WTC11 (cell line): ENCODE data around the gene ZNF525. TPM values are rescaled to one million over a fixed set of nuclear protein-coding genes. Genes with fewer than 3 reads are reported as not detected.
A peak's percentile ranks its signal among the peaks of the same experiment; 100 is the strongest.
"Not testable (repeated sequence)": the region's sequence is repeated elsewhere in the genome, so short reads cannot be mapped to it uniquely, and the experiment has no call there.

Experiments
- ATAC-seq: fragments of 200-7000 bp; cut with Tn5 transposase; 2 replicates; pipeline ENCODE4 v1.10.0; 2021; ENCODE audit warnings: mild to moderate bottlenecking, moderate library complexity
- CTCF ChIA-PET: fragments of 300-600 bp; sonication (Branson Sonifier 250); formaldehyde crosslinking; loops from one replicate; lab custom pipeline; 2021; ENCODE audit warnings: antibody characterized with exemption; lab: Charles Lee
- POLR2A ChIA-PET: fragments of 350-600 bp; sonication (Branson Sonifier 250); formaldehyde crosslinking; loops from one replicate; lab custom pipeline; 2021; ENCODE audit warnings: antibody characterized with exemption; lab: Charles Lee
- DNase-seq: peaks from one replicate; pipeline ENCODE4 v3.0.0; 2021; ENCODE audit warnings: low spot score
- H3K27ac Mint-ChIP-seq: 2 replicates; pipeline ENCODE4 v1.8.0; 2021; ENCODE audit warnings: mixed read lengths
- H3K27me3 Mint-ChIP-seq: 2 replicates; pipeline ENCODE4 v1.8.0; 2021; ENCODE audit warnings: low read depth, mild to moderate bottlenecking, moderate library complexity, mixed read lengths
- H3K36me3 Mint-ChIP-seq: 2 replicates; pipeline ENCODE4 v1.8.0; 2021; ENCODE audit warnings: mixed read lengths
- H3K4me1 Mint-ChIP-seq: 2 replicates; pipeline ENCODE4 v1.8.0; 2022; ENCODE audit warnings: mixed read lengths
- H3K4me3 Mint-ChIP-seq: 2 replicates; pipeline ENCODE4 v1.8.0; 2021; ENCODE audit warnings: mild to moderate bottlenecking, moderate library complexity, mixed read lengths
- H3K9me3 Mint-ChIP-seq: 2 replicates; pipeline ENCODE4 v1.8.0; 2021; ENCODE audit warnings: mixed read lengths
- CREM ChIP-seq: sonication (generic); formaldehyde crosslinking; IDR thresholded peaks from 2 replicates; pipeline ENCODE4 v1.8.1; 2022; ENCODE audit warnings: mild to moderate bottlenecking, missing genetic modification reagents, moderate library complexity
- ELF4 ChIP-seq: sonication (generic); formaldehyde crosslinking; IDR thresholded peaks from 2 replicates; pipeline ENCODE4 v1.8.1; 2022; ENCODE audit warnings: low read depth, mild to moderate bottlenecking, moderate library complexity, missing genetic modification reagents
- ETV6 ChIP-seq: sonication (generic); formaldehyde crosslinking; IDR thresholded peaks from 2 replicates; pipeline ENCODE4 v1.8.1; 2022; ENCODE audit warnings: mild to moderate bottlenecking, missing genetic modification reagents
- MXD4 ChIP-seq: fragments of 250-450 bp; sonication (Bioruptor Pico); IDR thresholded peaks from 2 replicates; pipeline ENCODE4 v1.8.0; 2021; ENCODE audit warnings: mild to moderate bottlenecking, moderate library complexity, borderline replicate concordance
- OVOL2 ChIP-seq: fragments of 250-450 bp; sonication (Bioruptor Pico); IDR thresholded peaks from 2 replicates; pipeline ENCODE4 v1.9.0; 2021; ENCODE audit warnings: mild to moderate bottlenecking, borderline replicate concordance
- PRRX2 ChIP-seq: fragments of 250-450 bp; sonication (Bioruptor Pico); IDR thresholded peaks from 2 replicates; pipeline ENCODE4 v1.8.0; 2021; ENCODE audit warnings: mild to moderate bottlenecking
- SMAD3 ChIP-seq: sonication (generic); formaldehyde crosslinking; IDR thresholded peaks from 2 replicates; pipeline ENCODE4 v1.8.0; 2022; ENCODE audit warnings: missing genetic modification reagents, mild to moderate bottlenecking, borderline replicate concordance
- STAT6 ChIP-seq: sonication (generic); formaldehyde crosslinking; conservative IDR thresholded peaks from 2 replicates; pipeline ENCODE4 v1.8.1; 2023; ENCODE audit warnings: mild to moderate bottlenecking, low read depth, missing genetic modification reagents, moderate library complexity
- TCF7 ChIP-seq: sonication (generic); formaldehyde crosslinking; IDR thresholded peaks from 2 replicates; pipeline ENCODE4 v1.8.0; 2022; ENCODE audit warnings: mild to moderate bottlenecking, low read depth, missing genetic modification reagents, moderate library complexity
- ZNF138 ChIP-seq: sonication (generic); formaldehyde crosslinking; conservative IDR thresholded peaks from 2 replicates; pipeline ENCODE4 v1.8.1; 2022; ENCODE audit warnings: mild to moderate bottlenecking, moderate library complexity, missing genetic modification reagents
- ZNF232 ChIP-seq: sonication (generic); formaldehyde crosslinking; IDR thresholded peaks from 2 replicates; pipeline ENCODE4 v1.8.0; 2022; ENCODE audit warnings: mild to moderate bottlenecking, missing genetic modification reagents
- ZNF512 ChIP-seq: sonication (generic); formaldehyde crosslinking; IDR thresholded peaks from 2 replicates; pipeline ENCODE4 v1.8.1; 2022; ENCODE audit warnings: missing genetic modification reagents, borderline replicate concordance
- total RNA-seq: library from RNA; stranded (reverse); gene quantifications from 3 replicates; pipeline ENCODE4 v1.2.3, GENCODE V29; 2021
- TF ChIP-seq, protein P1 (sequence below): fragments of 250-450 bp; sonication (Bioruptor Pico); IDR thresholded peaks from 2 replicates; pipeline ENCODE4 v1.9.0; 2021; ENCODE audit warnings: mild to moderate bottlenecking, borderline replicate concordance
- TF ChIP-seq, protein P2 (sequence below): fragments of 250-450 bp; sonication (Bioruptor Pico); IDR thresholded peaks from 2 replicates; pipeline ENCODE4 v1.9.0; 2021; ENCODE audit warnings: mild to moderate bottlenecking
- TF ChIP-seq, protein P3 (sequence below): sonication (generic); formaldehyde crosslinking; IDR thresholded peaks from 2 replicates; pipeline ENCODE4 v1.8.0; 2022; ENCODE audit warnings: mild to moderate bottlenecking, missing genetic modification reagents
- TF ChIP-seq, protein P4 (sequence below): sonication (generic); formaldehyde crosslinking; IDR thresholded peaks from 2 replicates; pipeline ENCODE4 v1.8.1; 2023; ENCODE audit warnings: mild to moderate bottlenecking, missing genetic modification reagents, moderate library complexity
- TF ChIP-seq, protein P5 (sequence below): sonication (generic); formaldehyde crosslinking; IDR thresholded peaks from 2 replicates; pipeline ENCODE4 v1.8.1; 2022; ENCODE audit warnings: mild to moderate bottlenecking, missing genetic modification reagents, moderate library complexity, borderline replicate concordance

The ZNF525 gene
- total RNA-seq, 1 experiment from 2014 or later: 59.7 TPM

DNA sequence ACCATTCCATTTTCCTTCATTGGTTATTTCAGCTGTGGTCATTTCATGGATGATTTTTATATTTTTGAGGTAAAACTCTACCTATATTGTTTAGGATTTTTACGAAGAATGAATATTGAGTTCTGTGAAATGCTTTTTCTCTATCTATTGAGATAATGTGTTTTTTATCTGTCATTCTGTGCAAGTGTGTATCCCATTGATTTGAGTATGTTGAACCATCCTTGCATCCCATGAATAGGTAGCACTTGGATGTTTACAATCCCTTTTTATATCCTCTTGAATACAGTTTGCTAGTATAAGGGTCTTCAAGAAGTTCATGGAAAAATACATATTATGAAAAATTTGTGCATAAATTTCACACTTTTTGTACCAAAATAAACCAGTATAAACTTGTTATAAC, 9.8 kb upstream of the ZNF525 start (continued):
- TF ChIP-seq, protein P1, sequence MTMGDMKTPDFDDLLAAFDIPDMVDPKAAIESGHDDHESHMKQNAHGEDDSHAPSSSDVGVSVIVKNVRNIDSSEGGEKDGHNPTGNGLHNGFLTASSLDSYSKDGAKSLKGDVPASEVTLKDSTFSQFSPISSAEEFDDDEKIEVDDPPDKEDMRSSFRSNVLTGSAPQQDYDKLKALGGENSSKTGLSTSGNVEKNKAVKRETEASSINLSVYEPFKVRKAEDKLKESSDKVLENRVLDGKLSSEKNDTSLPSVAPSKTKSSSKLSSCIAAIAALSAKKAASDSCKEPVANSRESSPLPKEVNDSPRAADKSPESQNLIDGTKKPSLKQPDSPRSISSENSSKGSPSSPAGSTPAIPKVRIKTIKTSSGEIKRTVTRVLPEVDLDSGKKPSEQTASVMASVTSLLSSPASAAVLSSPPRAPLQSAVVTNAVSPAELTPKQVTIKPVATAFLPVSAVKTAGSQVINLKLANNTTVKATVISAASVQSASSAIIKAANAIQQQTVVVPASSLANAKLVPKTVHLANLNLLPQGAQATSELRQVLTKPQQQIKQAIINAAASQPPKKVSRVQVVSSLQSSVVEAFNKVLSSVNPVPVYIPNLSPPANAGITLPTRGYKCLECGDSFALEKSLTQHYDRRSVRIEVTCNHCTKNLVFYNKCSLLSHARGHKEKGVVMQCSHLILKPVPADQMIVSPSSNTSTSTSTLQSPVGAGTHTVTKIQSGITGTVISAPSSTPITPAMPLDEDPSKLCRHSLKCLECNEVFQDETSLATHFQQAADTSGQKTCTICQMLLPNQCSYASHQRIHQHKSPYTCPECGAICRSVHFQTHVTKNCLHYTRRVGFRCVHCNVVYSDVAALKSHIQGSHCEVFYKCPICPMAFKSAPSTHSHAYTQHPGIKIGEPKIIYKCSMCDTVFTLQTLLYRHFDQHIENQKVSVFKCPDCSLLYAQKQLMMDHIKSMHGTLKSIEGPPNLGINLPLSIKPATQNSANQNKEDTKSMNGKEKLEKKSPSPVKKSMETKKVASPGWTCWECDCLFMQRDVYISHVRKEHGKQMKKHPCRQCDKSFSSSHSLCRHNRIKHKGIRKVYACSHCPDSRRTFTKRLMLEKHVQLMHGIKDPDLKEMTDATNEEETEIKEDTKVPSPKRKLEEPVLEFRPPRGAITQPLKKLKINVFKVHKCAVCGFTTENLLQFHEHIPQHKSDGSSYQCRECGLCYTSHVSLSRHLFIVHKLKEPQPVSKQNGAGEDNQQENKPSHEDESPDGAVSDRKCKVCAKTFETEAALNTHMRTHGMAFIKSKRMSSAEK (CRISPR knock-in tag): no peak
- TF ChIP-seq, protein P2, sequence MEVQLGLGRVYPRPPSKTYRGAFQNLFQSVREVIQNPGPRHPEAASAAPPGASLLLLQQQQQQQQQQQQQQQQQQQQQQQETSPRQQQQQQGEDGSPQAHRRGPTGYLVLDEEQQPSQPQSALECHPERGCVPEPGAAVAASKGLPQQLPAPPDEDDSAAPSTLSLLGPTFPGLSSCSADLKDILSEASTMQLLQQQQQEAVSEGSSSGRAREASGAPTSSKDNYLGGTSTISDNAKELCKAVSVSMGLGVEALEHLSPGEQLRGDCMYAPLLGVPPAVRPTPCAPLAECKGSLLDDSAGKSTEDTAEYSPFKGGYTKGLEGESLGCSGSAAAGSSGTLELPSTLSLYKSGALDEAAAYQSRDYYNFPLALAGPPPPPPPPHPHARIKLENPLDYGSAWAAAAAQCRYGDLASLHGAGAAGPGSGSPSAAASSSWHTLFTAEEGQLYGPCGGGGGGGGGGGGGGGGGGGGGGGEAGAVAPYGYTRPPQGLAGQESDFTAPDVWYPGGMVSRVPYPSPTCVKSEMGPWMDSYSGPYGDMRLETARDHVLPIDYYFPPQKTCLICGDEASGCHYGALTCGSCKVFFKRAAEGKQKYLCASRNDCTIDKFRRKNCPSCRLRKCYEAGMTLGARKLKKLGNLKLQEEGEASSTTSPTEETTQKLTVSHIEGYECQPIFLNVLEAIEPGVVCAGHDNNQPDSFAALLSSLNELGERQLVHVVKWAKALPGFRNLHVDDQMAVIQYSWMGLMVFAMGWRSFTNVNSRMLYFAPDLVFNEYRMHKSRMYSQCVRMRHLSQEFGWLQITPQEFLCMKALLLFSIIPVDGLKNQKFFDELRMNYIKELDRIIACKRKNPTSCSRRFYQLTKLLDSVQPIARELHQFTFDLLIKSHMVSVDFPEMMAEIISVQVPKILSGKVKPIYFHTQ (CRISPR knock-in tag): no peak

GRCh38 chr19:53357821-53358581, 7.5 kb upstream of the ZNF525 start:
- POLR2A ChIA-PET: interaction anchor here (0.7 kb wide), 1 partner anchor 41 kb away, joined by 5 read pairs; no protein-coding TSS in a partner anchor
- H3K36me3 Mint-ChIP-seq: peaks cover 57% of the 10 kb centered on the region
- ATAC-seq (peak; percentile 94), DNase-seq (peak; percentile 76)
- H3K27me3 Mint-ChIP-seq: peaks cover 27% of the 10 kb centered on the region
- H3K27ac Mint-ChIP-seq: no peak overlapping the region
- no peaks in the 10 kb centered on the region for H3K4me1 Mint-ChIP-seq
- H3K4me3 Mint-ChIP-seq: no peak overlapping the region
- CTCF ChIA-PET: interaction anchor here (0.8 kb wide), 1 partner anchor 67 kb away, joined by 3 read pairs; no protein-coding TSS in a partner anchor
- no peak for TF ChIP-seq MXD4 (CRISPR knock-in tag)
- TF ChIP-seq ZNF512 (CRISPR knock-in tag): no peak
- TF ChIP-seq, protein P3, sequence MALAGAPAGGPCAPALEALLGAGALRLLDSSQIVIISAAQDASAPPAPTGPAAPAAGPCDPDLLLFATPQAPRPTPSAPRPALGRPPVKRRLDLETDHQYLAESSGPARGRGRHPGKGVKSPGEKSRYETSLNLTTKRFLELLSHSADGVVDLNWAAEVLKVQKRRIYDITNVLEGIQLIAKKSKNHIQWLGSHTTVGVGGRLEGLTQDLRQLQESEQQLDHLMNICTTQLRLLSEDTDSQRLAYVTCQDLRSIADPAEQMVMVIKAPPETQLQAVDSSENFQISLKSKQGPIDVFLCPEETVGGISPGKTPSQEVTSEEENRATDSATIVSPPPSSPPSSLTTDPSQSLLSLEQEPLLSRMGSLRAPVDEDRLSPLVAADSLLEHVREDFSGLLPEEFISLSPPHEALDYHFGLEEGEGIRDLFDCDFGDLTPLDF (CRISPR knock-in tag): no peak
- no peak for TF ChIP-seq STAT6 (CRISPR knock-in tag)
- no peak for TF ChIP-seq CREM (CRISPR knock-in tag)
- TF ChIP-seq, protein P4, sequence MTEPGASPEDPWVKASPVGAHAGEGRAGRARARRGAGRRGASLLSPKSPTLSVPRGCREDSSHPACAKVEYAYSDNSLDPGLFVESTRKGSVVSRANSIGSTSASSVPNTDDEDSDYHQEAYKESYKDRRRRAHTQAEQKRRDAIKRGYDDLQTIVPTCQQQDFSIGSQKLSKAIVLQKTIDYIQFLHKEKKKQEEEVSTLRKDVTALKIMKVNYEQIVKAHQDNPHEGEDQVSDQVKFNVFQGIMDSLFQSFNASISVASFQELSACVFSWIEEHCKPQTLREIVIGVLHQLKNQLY (CRISPR knock-in tag): no peak
- no peak for TF ChIP-seq ETV6 (CRISPR knock-in tag)
- TF ChIP-seq, protein P5, sequence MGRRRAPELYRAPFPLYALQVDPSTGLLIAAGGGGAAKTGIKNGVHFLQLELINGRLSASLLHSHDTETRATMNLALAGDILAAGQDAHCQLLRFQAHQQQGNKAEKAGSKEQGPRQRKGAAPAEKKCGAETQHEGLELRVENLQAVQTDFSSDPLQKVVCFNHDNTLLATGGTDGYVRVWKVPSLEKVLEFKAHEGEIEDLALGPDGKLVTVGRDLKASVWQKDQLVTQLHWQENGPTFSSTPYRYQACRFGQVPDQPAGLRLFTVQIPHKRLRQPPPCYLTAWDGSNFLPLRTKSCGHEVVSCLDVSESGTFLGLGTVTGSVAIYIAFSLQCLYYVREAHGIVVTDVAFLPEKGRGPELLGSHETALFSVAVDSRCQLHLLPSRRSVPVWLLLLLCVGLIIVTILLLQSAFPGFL (CRISPR knock-in tag): no peak
- no peak for TF ChIP-seq ZNF138 (CRISPR knock-in tag)
- TF ChIP-seq PRRX2: no peak
- no peak for TF ChIP-seq ELF4
- TF ChIP-seq SMAD3 (CRISPR knock-in tag): no peak
- no peak for TF ChIP-seq OVOL2 (CRISPR knock-in tag)
- TF ChIP-seq ZNF232: no peak
- no peak for TF ChIP-seq TCF7 (CRISPR knock-in tag)
- peaks cover 56% of the 10 kb centered on the region for H3K9me3 Mint-ChIP-seq

- CTCF ChIA-PET: interaction anchor here (1.4 kb wide), 1 partner anchor 52 kb away, joined by 3 read pairs; no protein-coding TSS in a partner anchor
- H3K4me3 Mint-ChIP-seq, H3K27ac Mint-ChIP-seq, POLR2A ChIA-PET, DNase-seq, ATAC-seq: not testable (repeated sequence)
- peaks cover 29% of the 10 kb centered on the region for H3K27me3 Mint-ChIP-seq
- H3K9me3 Mint-ChIP-seq: peaks cover 37% of the 10 kb centered on the region
- H3K36me3 Mint-ChIP-seq: peaks cover 37% of the 10 kb centered on the region
- H3K4me1 Mint-ChIP-seq: peaks cover 12% of the 10 kb centered on the region
Observed at GRCh38 chr19:53360056-53360455, 5.4 kb upstream of the ZNF525 start.
